Loucy (cell line): Measurements from ENCODE around the gene MYH13.

Source experiments
- H2AFZ ChIP-seq: fragments of 200-600 bp; sonication (generic); 2 replicates; pipeline ENCODE4 v1.6.0; 2016; ENCODE audit warnings: antibody characterized with exemption, mild to moderate bottlenecking, low read length, moderate library complexity
- H3F3A ChIP-seq: fragments of 200-600 bp; 2 replicates; pipeline ENCODE4 v1.6.0; 2016; ENCODE audit warnings: antibody characterized with exemption, low read depth, mild to moderate bottlenecking
- H3K27me3 ChIP-seq: fragments of 200-600 bp; sonication (generic); 2 replicates; pipeline ENCODE4 v1.6.1; 2014; ENCODE audit warnings: low read length, mild to moderate bottlenecking; ENCODE audit not compliant: insufficient read depth, poor library complexity, severe bottlenecking
- H3K36me3 ChIP-seq: fragments of 200-600 bp; sonication (generic); 2 replicates; pipeline ENCODE4 v1.6.1; 2016; ENCODE audit warnings: low read length; ENCODE audit not compliant: insufficient read depth
- H3K4me1 ChIP-seq: fragments of 200-600 bp; sonication (generic); 2 replicates; pipeline ENCODE4 v1.5.1; 2014; ENCODE audit warnings: low read length, mild to moderate bottlenecking; ENCODE audit not compliant: insufficient read depth, poor library complexity, severe bottlenecking
- H3K4me2 ChIP-seq: fragments of 200-600 bp; sonication (generic); 2 replicates; pipeline ENCODE4 v1.6.0; 2014; ENCODE audit warnings: antibody characterized with exemption, low read length, low read depth, mild to moderate bottlenecking; ENCODE audit not compliant: poor library complexity, severe bottlenecking
- H3K4me3 ChIP-seq: fragments of 200-600 bp; sonication (generic); 2 replicates; pipeline ENCODE4 v1.5.1; 2014; ENCODE audit warnings: low read length, mild to moderate bottlenecking, mixed read lengths; ENCODE audit not compliant: poor library complexity, severe bottlenecking
- H3K79me2 ChIP-seq: fragments of 200-600 bp; sonication (generic); 2 replicates; pipeline ENCODE4 v1.6.1; 2014; ENCODE audit warnings: low read length; ENCODE audit not compliant: insufficient read depth
- H3K9ac ChIP-seq: fragments of 200-600 bp; sonication (generic); 2 replicates; pipeline ENCODE4 v1.6.0; 2014; ENCODE audit warnings: mild to moderate bottlenecking, low read depth, low read length, moderate library complexity; ENCODE audit not compliant: poor library complexity, severe bottlenecking
- H3K9me2 ChIP-seq: fragments of 200-600 bp; sonication (generic); replicated peaks from 2 replicates; pipeline ENCODE4 v1.6.1; 2016; ENCODE audit warnings: low read depth, low read length, mixed read lengths
- H3K9me3 ChIP-seq: fragments of 200-600 bp; sonication (generic); 2 replicates; pipeline ENCODE4 v1.6.1; 2014; ENCODE audit warnings: mild to moderate bottlenecking, antibody characterized with exemption, low read length, low read depth; ENCODE audit not compliant: insufficient read depth
- H4K20me1 ChIP-seq: fragments of 200-600 bp; sonication (generic); 2 replicates; pipeline ENCODE4 v1.6.0; 2014; ENCODE audit warnings: antibody characterized with exemption, low read length, mild to moderate bottlenecking; ENCODE audit not compliant: insufficient read depth, poor library complexity, severe bottlenecking
- EZH2phosphoT487 ChIP-seq: fragments of 200-600 bp; IDR thresholded peaks from 2 replicates; pipeline ENCODE4 v1.6.1; 2018; ENCODE audit warnings: antibody characterized with exemption, mild to moderate bottlenecking, moderate library complexity, borderline replicate concordance
- TF ChIP-seq, protein P1 (sequence below): fragments of 200-600 bp; sonication (generic); conservative IDR thresholded peaks from 2 replicates; pipeline ENCODE4 v1.5.1; 2014; ENCODE audit warnings: mild to moderate bottlenecking, antibody characterized with exemption, low read length

The MYH13 gene

DNA sequence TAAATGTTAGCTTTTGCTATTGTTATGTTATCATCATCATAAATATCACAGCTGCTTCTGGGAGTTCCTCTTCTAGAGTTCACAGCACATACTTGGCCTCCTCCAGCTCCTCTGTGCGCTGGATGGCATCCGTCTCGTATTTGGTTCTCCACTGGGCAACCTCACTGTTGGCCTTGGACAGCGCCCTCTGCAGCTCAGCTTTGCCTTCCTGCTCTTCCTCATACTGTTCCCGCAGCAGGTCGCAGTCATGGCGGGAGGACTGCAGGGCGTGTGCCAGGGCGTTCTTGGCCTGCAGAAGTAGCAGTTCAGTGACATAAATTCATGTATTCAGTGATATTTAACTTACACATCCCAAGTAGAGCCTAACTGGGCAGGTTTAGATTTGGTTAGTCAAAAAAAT lies 25.5 kb upstream of the MYH13 start:
- TF ChIP-seq, protein P1, sequence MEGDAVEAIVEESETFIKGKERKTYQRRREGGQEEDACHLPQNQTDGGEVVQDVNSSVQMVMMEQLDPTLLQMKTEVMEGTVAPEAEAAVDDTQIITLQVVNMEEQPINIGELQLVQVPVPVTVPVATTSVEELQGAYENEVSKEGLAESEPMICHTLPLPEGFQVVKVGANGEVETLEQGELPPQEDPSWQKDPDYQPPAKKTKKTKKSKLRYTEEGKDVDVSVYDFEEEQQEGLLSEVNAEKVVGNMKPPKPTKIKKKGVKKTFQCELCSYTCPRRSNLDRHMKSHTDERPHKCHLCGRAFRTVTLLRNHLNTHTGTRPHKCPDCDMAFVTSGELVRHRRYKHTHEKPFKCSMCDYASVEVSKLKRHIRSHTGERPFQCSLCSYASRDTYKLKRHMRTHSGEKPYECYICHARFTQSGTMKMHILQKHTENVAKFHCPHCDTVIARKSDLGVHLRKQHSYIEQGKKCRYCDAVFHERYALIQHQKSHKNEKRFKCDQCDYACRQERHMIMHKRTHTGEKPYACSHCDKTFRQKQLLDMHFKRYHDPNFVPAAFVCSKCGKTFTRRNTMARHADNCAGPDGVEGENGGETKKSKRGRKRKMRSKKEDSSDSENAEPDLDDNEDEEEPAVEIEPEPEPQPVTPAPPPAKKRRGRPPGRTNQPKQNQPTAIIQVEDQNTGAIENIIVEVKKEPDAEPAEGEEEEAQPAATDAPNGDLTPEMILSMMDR = peak; percentile 37; the same call in 1 of the 2 replicates
- TF ChIP-seq EZH2phosphoT487 = no peak

DNA sequence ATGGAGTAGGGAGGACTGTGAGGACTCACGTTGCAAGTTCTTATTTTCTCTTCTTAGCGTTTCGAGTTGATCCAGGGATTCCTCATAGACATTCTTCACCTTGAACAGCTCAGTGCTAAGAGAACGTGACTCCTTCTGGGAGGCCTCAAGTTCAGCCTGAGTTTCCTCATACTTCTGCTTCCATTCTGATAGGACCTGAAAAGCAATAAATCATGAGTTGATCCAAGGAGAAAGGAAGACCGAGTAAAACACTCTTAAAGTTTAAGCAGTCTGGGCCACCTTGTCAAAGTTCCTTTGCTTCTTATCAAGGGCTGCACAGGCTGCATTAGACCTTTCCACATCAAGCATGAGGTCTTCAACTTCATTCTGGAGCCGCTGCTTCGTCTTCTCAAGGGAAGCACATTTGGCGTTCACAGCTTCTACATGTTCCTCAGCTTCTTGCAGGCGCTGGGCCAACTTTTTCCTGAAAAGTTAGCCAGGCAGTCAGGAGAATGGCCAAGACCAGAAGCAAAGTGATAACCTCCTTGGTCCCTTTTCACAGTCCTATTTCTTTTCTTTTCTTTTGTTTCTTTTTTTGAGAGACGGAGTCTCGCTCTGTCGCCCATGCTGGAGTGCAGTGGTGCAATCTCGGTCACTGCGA lies 23.8 kb upstream of the MYH13 start:
- H3K4me2 ChIP-seq = no peak overlapping the region
- no peaks in the 10 kb centered on the region for H3K27me3 ChIP-seq
- no peak overlapping the region for H2AFZ ChIP-seq
- H3K9me2 ChIP-seq = no peaks in the 10 kb centered on the region
- no peaks in the 10 kb centered on the region for H3K9me3 ChIP-seq
- H3K4me3 ChIP-seq = no peak overlapping the region
- no peaks in the 10 kb centered on the region for H4K20me1 ChIP-seq
- H3K36me3 ChIP-seq = no peaks in the 10 kb centered on the region
- no peaks in the 10 kb centered on the region for H3K79me2 ChIP-seq
- TF ChIP-seq, protein P1 = no peak
- TF ChIP-seq EZH2phosphoT487 = no peak
- no peak overlapping the region for H3K9ac ChIP-seq
- H3F3A ChIP-seq = no peaks in the 10 kb centered on the region
- no peaks in the 10 kb centered on the region for H3K4me1 ChIP-seq

More for the DNA sequence above, 25.5 kb upstream of the MYH13 start:
- Histone ChIP-seq H3K9me3 (no peaks in the 10 kb centered on the region), H3K27me3 (no peaks in the 10 kb centered on the region), H3F3A (no peaks in the 10 kb centered on the region), H3K9ac (no peak overlapping the region), H3K4me3 (no peak overlapping the region), H3K4me1 (no peaks in the 10 kb centered on the region), H3K4me2 (no peak overlapping the region), H2AFZ (no peak overlapping the region), H3K79me2 (no peaks in the 10 kb centered on the region), H3K9me2 (no peaks in the 10 kb centered on the region), H4K20me1 (no peaks in the 10 kb centered on the region), H3K36me3 (no peaks in the 10 kb centered on the region)

DNA sequence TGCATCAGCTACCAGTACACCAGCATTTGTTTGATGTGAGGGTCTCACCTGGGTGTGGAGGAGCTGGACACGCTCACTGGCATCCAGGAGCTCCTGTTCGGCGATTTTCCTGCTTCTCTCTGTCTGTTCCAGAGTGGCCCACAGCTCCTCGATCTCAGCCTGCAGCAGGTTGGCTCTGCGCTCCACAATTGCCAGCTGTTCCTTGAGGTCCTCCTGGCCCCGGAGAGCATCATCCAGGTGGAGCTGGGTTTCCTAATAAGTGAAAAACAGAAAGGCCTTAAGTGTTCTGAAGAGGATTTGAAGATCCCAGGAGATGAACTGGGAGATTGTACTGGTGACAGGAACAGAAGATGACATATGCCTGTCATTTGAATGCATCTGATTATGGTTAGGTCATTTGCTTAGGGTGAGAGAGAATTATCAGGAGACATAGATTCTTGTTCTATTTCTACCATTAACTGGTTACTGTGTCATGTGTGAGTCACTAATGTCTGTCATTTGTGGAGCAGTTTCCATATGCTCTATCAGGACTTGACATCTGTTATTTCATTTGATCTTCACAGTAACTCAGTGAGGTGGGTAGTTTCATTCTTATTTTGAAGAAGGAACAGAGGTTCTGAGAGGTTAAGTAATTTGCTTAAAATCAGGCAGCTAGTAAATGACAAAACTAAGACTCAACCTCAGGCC lies 21.5 kb upstream of the MYH13 start:
- Histone ChIP-seq H2AFZ (no peak overlapping the region), H3K4me3 (no peak overlapping the region), H3K4me1 (no peaks in the 10 kb centered on the region), H3K9me2 (no peaks in the 10 kb centered on the region), H3K79me2 (no peaks in the 10 kb centered on the region), H3K36me3 (no peaks in the 10 kb centered on the region), H3K4me2 (no peak overlapping the region), H3K9me3 (no peaks in the 10 kb centered on the region), H3K27me3 (no peaks in the 10 kb centered on the region), H3K9ac (no peak overlapping the region), H3F3A (no peaks in the 10 kb centered on the region), H4K20me1 (no peaks in the 10 kb centered on the region)
- TF ChIP-seq, protein P1 = no peak
- TF ChIP-seq EZH2phosphoT487 = no peak
